HG03469 (cell line): ENCODE measurements around the gene ZNF134.
A peak's percentile ranks its signal among the peaks of the same experiment; 100 is the strongest.

Source experiments
- ATAC-seq: cut with Tn5 transposase; IDR thresholded peaks from one replicate; pipeline ENCODE4 v1.9.1; 2021; ENCODE audit warnings: mild to moderate bottlenecking, moderate library complexity, moderate number of reproducible peaks; ENCODE audit not compliant: unreplicated experiment

ZNF134 gene

DNA sequence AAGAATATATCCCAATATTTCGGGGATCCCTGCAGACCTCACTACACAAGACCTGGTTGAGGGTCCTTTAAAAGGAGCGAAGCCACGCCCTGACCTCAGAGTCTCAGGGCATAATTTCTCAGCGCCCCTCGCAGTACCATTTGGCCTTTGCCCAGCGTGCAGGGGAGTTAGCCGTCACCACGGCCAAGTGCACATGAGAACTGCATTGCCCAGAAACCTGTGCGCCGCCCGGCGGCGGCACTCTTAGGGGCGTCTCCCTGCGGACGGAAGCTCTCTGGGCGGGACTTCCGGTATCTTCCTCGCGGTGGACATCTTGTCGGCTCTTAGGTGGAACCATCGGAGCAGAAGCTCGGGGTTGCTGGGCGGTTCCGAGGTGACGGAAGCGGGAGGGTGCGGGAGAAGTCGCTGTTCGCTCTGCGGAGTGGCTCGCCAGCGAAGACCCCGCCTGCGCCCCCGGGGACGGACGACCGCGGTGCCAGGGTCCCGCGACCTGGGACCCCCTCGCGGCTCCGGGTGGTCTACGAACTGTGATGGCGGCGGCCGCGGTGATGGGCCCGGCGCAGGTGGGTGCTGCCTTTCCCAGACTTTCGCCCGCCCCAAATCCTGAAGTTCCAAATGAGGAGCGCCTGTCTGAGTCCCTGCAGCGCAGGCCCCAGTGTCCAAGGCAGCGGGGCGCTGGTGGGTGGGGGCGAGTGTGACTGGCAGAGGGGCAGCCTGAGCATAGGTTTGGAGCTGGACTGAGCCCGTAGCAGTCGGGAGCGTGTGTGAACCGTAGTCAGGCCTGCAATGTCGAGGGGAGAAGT, at the start of gene ZNF134:
Gene ZNF134, plus strand, starts transcription at position 302 of the 803 bp plus-strand sequence. CDS start 5,227 bp downstream, outside the sequence.
- peak; percentile 90 for ATAC-seq

DNA sequence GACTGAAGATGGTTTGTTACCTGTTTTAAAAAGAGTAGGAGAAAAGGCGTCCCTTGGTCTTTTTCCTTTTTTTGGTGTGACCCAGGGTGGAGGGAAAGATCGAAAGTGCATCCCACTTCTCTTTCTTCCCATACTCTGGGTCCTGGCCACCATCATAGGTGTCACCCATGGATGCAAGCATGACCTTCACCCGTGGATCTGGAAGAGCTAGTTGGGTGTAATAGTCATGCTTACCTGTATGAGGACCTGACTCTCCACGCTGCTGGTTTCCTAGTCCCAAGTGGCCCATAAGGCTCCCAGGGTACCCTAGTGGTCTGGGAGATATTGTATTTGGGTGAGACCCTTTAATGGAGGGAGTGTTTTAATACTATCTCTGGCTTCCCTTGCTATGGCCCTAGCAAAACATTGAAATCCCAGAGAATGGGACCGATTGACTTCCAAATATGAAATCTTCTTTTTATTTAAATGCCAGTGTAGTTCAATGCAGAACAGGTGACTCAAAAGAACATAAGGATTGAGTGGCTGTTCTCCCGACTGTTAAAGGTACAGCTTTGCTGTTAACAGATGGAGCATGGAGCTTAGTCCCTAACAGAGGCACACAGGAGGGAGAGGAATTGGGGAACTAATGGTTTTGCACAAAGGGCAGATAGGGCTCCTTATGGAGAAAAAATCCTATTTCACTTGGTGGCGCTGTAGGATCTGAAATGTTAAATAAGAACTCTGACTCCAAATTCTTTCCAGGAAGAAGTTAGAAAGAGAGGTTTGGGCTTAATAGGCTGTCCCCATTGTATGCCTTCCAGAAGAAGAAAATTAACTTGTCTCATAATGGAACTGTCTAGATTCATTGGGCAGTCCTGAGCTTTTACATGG, 47.4 kb upstream of the ZNF134 start:
- no peak for ATAC-seq

DNA sequence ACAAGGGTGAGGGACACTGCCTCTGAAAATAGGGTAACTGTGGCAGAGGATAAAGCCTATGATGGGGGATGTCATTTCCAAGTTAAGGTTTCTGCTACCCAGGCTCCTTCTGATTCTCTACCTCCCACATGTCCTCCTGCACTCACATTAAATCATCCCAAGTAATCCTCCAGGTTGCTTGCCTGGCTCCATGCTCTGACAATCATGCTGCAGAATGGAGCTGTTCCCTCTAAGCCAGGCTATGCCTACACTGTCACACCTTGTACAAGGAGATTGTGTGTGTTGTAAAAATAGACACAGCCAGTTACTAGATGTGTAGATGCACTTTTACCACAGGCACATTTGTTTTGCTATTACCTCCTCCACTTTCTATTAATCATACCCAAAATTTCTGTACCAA, 43.3 kb upstream of the ZNF134 start:
- ATAC-seq, result no peak

DNA sequence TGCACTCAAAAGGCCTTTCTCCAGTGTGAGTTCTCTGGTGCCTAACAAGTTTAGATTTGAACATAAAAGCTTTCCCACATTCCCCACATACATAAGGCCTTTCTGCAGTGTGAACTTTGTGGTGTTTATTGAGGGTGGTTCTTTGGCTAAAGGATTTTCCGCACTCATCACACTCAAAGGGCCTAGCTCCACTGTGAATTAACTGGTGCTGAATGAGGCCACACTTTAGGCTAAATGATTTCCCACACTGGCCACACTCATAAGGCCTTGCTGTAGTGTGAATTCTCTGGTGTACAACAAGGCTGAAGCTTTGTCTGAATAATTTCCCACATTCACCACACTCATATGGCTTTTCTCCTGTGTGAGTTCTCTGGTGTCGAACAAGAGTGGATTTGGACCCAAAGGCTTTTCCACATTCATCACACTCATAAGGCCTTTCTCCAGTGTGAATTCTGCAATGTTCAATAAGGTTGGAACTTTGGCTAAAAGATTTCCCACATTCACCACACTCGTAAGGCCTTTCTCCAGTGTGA, 41.6 kb upstream of the ZNF134 start:
- ATAC-seq, result no peak

DNA sequence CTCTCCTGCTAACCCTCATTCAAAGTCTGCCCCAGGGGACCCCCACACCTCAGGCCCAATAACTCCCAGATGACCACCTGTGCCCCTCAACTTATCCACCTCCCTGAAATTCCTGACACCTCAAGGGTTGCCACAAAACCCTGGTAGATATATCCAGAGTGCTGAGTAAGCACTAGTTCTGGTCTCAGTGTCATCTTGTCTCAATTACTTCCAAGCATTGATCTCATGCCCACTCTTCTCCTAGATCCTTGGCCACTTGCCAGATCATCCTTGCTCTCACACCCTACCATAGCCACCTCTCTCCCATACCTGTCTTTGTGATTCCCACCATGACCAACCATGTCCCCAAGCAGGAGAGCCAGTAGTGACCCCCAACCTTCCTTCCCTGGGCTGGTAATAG, 37.4 kb upstream of the ZNF134 start:
- no peak for ATAC-seq

DNA sequence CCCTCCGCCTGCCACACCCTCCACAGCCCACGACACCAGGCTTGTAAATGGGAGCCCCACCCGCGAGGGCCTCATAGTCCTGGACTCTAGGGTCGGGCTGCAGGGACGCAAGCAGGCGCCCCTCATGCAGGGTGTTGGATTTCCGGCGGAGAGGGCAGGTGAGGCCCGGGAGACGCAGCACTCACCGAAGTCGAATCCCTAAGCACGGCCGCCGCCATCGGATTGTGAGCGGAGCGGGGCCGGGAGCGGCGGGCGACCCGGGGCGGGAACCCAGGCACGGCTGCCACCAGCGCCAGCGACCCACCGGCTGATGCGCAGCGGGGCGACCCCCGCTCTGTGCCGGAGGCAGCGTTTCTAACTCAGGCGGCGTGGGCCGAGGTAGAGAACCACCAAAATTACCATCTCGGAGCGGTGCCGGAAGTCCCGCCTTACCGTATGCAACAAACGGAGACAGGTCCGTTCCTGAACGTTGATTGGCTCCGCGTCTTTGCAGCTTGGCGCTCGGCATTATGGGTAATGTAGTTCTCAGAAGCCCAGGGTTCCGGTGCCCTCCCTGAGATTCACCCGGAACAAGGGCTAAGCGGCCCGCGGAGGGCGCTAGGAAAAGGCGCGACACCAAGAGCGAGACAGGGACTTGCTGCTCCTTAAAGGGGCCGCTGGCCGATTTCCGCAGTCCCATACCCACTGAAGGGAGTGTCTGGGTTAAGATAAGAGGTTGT, 35.4 kb upstream of the ZNF134 start, which contains the start of gene ZNF416:
Gene ZNF416, minus strand, starts transcription at position 425 of the 719 bp plus-strand sequence. Its CDS starts 207 bp downstream, at position 218.
- ATAC-seq, result peak; percentile 70

DNA sequence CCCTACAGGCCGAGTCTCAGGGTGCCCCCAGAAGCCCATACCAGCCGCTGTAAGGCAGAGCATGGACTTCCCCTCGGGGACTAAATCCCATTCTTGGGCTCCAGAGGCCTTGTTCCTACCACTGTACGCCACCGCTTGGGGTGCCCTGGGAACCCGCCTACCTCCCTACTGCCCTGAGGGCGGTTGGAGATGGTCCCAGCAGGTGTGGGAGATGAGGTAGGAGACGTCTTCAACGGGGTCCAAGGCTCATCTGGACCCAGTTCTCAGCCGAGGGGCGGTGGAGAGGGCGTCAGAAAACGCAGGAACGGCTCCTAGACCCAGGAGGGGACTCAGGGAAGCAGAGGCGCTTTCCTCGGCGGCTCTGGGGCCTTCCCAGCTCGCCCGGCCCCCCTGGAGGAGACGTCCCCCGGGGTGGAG, 30.9 kb upstream of the ZNF134 start:
- ATAC-seq, result no peak

DNA sequence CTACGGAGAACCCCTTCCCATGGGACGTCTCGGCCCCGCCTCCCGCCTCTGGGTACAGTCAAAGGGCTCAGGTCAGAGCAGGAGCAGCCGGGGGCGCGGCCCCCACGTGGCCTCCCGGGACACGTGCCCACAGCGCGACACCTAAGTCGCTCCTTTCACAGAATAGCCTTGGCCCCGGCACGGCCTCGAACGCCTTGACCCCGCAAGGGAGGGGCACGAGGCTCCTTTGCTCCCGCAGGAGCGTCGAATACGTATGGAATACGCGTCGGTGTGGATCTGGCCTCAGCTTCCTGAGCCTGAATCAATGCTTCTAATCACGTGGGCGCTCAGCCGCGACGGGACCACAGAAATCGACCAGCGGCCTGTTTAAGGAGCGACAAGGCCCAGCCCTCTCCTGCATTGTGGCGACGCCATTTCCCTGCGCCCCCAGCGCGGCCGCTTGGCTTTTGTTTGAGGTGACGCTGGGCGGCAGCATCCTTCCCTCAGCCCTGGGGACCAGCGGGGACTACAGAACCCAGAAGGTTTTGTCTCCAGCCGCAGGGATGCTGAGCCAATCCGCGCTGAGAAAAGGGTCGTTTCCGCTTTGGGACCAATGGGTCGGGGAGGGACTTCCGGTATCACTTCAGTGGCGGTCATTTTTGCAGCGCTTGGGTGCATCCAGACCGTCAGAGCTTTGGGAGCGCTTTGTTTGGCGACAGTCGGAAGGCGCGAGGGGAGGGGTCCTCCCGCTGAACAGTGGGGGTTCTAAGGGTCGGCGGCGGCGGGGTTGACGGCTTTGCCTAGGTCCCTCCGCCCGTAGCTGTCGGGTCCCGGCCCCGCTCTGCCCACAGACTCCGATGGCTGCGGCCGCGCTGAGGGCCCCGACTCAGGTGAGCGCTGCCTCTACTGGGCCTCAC, 30.3 kb upstream of the ZNF134 start, which contains the start of gene ZIK1:
Gene ZIK1, plus strand, starts transcription at position 625 of the 896 bp plus-strand sequence. Its CDS starts 212 bp downstream, at position 837.
- ATAC-seq, result peak; percentile 55

DNA sequence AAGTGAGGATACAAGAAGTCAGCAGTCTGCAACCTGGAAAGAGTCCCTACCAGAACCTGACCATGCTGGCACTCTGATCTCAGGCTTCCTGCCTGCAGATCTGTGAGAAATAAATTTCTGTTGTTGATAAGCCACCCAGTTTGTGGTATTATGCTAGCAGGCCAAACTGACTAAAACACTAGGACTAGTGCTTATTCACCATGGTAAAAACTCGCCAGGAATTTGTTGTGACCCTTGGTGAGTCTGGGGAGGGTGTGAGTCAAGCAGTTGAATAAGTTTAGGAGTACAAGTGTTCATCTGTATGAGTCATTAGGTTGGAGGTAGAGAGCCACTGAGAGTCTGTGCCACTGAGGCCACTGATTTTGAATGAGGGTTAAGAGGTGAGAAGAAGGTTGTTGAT, 26.5 kb upstream of the ZNF134 start:
- no peak for ATAC-seq

DNA sequence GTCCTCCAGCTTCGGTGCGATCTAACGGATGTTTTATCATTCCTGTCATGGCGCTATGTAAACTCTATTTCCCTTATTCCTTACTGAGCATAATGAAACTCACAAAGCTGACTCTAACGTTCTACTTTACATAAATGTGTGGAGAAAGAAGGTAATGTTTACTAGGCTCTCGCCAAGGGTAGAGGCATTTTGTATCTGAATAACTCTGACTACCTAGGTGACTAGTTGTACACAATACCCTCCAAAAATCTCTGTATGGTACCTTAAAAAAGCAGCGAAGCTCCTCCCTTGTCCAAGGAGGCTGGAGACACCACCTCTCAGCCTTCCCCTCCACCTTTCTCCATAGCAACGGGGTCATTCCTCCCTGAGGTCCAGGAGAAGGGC, 14.7 kb upstream of the ZNF134 start:
- no peak for ATAC-seq

DNA sequence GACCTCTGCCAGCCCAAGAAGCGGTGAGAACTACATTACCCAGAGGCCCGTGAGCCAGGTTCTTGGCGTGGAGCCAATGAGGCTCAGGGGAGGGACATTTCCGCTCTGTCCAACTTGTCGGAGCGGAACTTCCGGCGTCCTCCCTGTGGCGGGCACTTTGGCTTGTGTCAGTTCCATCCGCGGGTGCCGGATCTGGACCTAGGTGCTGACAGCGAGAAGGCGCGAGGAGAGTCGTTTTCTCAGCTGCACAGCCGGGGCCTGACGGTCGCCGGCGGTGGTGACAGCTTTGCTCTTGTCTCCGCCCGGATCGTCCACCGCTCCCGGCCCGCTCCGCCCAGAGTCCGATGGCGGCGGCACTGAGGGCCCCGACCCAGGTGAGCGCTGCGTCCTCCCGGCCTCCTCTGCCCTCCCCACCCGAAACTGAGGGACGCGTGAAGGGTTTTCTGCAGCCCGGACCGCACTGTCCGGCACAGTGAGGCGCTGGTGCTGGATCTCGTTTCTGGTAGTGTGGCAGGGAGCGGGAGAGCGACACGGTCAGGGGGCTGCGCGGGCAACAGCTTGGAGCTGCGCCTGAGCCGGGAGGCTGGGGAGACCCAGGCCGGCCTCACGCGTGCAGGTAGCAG, 14.2 kb upstream of the ZNF134 start, which contains the start of gene ZNF530:
Gene ZNF530, plus strand, starts transcription at position 125 of the 623 bp plus-strand sequence. CDS start 4,461 bp downstream, outside the sequence.
- peak; percentile 85 for ATAC-seq

DNA sequence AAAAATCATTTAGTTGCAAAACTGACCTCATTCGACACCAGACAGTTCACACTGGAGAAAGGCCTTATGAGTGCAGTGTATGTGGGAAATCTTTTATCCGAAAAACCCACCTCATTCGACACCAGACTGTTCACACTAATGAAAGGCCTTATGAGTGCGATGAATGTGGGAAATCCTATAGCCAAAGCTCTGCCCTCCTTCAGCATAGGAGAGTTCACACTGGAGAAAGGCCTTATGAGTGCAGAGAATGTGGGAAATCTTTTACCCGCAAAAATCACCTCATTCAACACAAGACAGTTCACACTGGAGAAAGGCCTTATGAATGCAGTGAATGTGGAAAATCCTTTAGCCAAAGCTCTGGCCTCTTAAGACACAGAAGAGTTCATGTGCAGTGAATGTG, 7.1 kb upstream of the ZNF134 start:
- no peak for ATAC-seq

DNA sequence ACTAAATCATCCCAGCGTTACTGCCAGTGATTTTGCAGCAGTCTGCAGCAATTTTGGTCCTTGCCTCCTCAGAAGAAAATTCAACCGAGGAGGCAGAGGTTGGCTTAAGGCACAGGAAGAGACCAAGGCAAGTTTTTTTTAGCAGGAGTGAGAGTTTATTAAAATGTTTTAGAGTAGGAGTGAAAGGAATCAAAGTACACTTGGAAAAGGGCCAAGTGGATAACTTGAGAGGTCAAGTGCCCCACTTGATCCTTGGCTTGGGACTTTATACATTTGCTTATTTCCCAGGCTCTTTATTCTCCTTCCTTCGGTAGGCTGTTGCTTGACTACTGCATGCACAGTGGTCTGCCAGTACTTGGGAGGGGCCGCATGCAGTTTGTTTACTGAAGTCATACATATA, 2.9 kb upstream of the ZNF134 start:
- no peak for ATAC-seq

DNA sequence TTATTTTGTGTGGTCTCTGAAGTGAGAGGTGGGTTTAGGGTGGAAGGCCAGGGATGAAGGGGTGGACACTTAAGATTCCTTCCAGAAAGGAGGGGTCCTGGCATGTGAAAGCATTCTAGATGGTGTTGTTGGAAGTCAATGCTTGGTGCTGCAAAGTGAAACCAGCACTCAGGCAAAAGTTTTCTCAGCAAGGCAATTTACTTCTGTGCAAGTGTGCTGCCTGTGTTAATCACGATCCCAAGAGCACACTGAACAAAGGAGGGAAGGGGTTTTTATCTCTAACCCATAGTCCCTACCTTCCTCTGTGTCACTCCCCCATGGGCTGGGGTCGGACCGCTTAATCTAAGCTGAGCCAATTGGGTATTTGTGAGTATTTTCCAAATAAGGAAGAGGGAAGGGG, 1.3 kb downstream of the ZNF134 start:
- ATAC-seq, result no peak

DNA sequence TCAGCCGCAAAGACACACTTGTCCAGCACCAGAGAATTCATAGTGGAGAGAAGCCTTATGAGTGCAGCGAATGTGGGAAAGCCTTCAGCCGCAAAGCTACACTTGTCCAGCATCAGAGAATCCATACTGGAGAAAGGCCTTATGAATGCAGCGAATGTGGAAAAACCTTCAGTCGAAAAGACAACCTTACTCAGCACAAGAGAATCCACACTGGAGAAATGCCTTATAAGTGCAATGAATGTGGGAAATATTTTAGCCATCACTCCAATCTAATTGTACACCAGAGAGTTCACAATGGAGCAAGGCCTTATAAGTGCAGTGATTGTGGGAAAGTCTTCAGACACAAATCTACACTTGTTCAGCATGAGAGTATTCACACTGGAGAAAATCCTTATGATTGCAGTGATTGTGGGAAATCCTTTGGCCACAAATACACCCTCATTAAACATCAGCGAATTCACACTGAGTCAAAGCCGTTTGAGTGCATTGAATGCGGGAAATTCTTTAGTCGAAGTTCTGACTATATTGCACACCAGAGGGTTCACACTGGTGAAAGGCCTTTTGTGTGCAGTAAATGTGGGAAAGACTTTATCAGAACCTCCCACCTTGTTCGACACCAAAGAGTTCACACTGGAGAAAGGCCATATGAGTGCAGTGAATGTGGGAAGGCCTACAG, 6.8 kb downstream of the ZNF134 start:
- no peak for ATAC-seq

DNA sequence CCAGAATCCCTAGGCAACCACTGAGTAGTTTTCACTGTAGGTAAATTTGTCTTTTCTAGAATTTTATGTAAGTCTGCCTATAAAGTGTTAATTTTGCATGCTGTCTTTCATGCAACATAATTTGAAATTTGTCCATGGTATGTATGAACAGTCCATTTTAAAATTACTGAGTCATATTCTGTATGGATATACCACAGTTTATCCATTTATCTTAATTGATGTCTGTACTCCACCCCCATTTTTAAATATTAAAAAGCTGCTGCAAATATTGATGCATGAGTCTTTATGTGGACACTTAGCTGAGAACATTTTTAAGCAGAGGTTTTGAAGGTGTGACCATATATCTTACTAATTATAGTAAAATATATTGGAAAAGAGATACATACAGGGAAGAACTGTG, 9.0 kb downstream of the ZNF134 start:
- ATAC-seq, result no peak

DNA sequence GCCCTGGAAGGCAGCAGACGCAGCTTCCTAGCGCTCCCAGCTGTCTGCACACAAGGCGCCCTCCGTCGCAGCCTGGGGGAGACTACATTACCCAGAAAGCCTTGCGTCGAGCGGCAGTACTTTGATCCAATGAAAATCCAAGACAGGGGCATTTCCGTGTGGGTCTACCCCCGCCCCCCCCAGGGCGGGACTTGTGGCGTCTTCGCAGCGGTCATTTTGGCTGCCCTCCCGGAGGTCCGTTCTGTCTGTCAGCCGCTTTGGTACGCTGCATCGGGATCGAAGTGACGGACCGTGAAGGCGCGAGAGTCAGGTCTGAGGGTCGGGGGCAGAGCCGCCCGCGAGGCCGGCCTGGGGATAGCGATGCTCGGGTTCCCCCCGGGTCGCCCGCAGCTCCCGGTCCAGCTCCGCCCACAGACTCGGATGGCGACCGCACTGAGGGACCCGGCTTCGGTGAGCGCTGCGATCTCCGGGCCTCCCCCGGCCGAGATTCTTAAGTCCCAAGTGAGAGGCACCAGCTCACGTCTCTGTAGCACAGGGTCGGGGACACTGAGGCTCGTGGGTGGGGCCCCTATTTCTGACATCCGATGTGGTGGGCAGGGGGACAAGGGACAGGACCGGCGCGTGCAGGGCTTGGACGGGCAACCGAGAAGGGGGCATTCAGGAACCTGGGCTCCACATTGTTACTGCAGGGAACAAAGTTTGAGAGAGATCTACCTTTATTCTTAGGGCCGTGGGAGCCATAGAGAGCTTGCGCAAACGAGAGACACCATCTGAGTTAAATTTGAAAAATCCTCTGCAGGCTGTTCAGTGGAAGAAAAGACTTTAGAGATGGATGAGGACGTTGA, 19.2 kb downstream of the ZNF134 start, which contains the start of gene ZNF211:
Gene ZNF211, plus strand, starts transcription at position 182 of the 845 bp plus-strand sequence. Its CDS starts 179 bp downstream, at position 361.
- peak; percentile 90 for ATAC-seq

DNA sequence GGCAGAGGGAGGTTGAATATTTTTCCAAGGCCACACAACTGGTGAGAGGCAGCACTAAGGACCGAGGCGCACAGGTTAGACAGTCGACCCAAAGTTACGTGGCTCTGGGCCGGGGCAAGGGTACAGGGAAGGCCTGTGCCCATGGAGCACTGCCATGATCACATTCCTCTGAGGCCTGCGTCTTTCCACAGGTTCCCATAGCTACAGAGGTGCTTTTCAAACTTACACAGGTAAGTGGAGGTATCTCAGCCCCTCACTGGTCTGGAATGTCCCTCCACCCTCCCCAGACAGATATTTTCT, 19.7 kb downstream of the ZNF134 start:
- ATAC-seq, result no peak
